GM19240 (cell line): ENCODE data around the gene LHPP.

Experiments
- DNase-seq: peaks from one replicate; pipeline ENCODE4 v3.0.0; 2011; ENCODE audit warnings: low spot score; ENCODE audit not compliant: insufficient read length

Gene LHPP

GRCh38 chr10:124552691-124553276 lies 91.2 kb downstream of the LHPP start:
- no peak for DNase-seq

DNA sequence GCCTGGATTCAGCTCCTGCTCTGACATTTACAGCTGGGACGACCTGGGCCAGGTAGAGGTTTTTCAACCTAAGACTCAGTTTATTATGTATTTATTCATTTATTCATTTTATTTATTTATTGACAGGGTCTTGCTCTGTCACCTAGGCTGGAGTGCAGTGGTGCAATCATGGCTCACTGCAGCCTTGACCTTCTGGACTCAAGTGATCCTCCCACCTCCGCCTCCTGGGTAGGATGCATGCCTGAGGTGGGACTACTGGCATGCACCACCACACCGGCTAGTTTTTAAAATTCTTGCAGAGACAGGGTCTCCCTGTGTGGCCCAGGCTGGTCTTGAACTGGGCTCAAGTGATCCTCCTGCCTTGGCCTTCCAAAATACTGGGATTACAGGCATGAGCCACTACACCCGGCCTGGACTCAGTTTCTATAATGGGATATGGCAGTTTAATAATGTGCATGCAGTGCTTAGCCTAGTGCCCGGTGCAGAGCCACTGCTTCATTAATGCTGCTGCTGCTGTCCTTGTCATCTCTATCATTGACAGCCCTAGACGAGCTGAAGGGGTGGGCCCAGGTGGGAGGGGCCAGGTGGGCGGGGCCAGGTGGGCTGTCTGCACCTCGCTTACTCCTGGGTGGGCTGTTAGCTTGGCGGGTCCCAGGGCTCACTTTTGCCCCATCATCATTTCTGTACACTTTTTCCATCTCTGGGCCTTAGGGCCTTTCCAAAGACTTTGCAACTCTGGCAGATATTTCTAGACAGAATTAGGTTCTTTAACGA lies 92.6 kb downstream of the LHPP start:
- no peak for DNase-seq

GRCh38 chr10:124557167-124557566 lies 95.5 kb downstream of the LHPP start:
- no peak for DNase-seq

DNA sequence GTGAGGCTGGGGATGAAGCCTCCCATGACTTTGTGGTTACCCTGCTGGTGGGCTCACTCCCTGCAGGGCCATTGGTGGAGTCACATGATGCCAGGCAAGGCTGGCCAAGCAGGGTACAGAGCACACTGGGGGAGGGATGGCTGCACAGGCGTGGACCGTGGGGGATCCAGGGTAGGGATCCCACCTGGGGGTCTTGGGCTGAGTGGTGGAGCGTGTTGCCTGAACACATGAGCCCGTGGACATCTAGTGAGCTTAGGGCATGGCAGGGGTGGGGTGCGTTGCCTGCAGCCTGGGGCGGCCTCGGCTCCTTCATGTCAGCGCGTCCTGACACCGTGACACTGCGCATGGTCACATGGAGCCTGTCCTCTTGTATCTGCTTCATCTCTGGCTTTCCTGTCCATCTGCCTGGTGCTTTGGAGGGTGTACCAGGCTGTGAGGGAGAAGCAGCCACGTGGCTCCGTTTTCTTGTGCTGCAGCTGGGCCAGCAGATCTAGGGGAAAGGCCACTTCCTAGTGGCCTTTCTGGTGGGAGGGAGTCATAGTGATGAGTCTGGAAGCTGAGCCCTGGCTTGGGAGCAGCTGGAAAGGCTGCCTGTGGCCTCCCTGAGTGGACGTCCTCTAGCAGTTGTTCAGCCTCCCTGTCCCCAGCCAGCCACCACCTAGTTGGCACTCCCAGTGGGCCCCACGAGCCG lies 96.2 kb downstream of the LHPP start:
- DNase-seq: no peak

- no peak for DNase-seq
These were observed 97.0 kb downstream of the LHPP start for GRCh38 chr10:124558339-124559321.

GRCh38 chr10:124559372-124560132 lies 97.9 kb downstream of the LHPP start:
- no peak for DNase-seq

- DNase-seq: no peak
These were observed 98.9 kb downstream of the LHPP start for GRCh38 chr10:124560377-124561105.

DNA sequence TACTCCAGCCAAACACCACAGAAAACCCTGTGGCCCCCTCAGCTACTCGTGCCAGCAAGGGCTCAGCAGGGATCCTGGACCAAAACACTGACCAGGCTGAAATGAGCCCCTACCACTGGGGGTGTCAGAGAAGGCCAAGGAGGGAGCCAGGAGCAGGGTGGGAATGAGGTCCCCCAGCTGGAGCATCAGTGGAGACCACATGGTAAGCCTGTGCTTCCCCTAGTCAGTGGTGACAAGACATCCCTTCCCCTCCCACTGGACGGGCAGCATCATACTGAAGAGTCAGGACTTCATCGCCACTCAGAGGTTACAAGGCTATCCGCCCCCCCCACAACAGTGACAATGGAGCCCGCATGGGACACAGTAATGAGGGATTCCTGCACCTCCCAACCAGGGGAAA lies 99.6 kb downstream of the LHPP start:
- DNase-seq: no peak

- no peak for DNase-seq
These were observed 100.9 kb downstream of the LHPP start for GRCh38 chr10:124562425-124563060.

DNA sequence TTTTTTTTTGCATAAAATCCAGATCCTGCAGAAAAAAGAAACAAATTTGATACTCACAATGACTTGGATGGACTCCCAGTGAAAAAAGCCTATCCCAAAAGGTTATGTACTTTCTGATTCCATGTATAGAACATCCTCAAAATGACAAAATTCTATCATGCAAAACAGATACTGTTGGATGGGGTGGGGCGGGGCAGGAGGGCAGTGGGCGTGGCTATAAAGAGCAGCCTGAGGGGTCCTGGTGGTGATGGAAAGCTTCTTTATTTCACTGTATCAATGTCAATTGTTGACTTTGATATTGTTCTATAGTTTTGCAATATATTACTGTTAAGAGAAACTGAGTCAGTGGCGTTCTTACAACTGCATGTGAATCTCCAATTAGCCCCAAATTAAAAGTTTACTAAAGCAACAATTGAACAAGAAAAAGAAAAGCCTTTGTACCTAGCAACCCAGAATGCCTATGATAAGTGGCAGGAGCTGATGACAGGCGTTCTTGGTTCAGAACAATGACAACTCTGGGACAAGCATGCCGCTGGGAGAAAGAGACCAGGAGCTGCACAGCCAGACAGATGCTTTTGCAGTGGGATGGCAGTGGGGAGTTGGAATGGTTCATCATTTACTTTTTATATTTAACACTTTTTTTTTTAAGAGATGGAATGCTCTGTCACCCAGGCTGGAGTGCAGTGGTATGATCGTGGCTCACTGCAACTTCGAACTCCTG lies 101.9 kb downstream of the LHPP start:
- DNase-seq: no peak

- no peak for DNase-seq
These were observed 103.3 kb downstream of the LHPP start for GRCh38 chr10:124564881-124565280.

- DNase-seq: no peak
These were observed 104.1 kb downstream of the LHPP start for GRCh38 chr10:124565565-124566221.

- no peak for DNase-seq
These were observed 104.7 kb downstream of the LHPP start for GRCh38 chr10:124566222-124566888.

GRCh38 chr10:124566981-124567835 lies 105.6 kb downstream of the LHPP start:
- no peak for DNase-seq

- DNase-seq: no peak
These were observed 106.7 kb downstream of the LHPP start for GRCh38 chr10:124568339-124568738.

- no peak for DNase-seq
These were observed 107.4 kb downstream of the LHPP start for GRCh38 chr10:124568848-124569622.
